GM12878 (cell line): ENCODE results near the gene DEXI. TPM values are rescaled to one million over a fixed set of nuclear protein-coding genes. Genes with fewer than 3 reads are reported as not detected.

Experiments used
- ATAC-seq: fragments of 200-7000 bp; cut with Tn5 transposase; 3 replicates; pipeline ENCODE4 v1.9.1; 2020; ENCODE audit warnings: mild to moderate bottlenecking, moderate library complexity
- BruUV-seq: library from RNA; stranded (reverse); fragments of 400-500 nt; replicated peaks from 2 replicates; lab custom pipeline; 2021; lab: Mats Ljungman, UMichigan
- CTCF ChIA-PET: fragments of 300-600 bp; sonication (Branson Sonifier 250); formaldehyde crosslinking; extraction: SDS; loops from one replicate; lab custom pipeline; 2021; ENCODE audit warnings: inconsistent platforms; lab: Yijun Ruan, JAX
- POLR2A ChIA-PET: fragments of 350-600 bp; formaldehyde crosslinking; extraction: SDS; loops from one replicate; lab custom pipeline; 2021; ENCODE audit warnings: inconsistent platforms; lab: Charles Lee
- RAD21 ChIA-PET: fragments of 300-600 bp; sonication (Branson Sonifier 250); formaldehyde crosslinking; loops from one replicate; lab custom pipeline; 2023; ENCODE audit warnings: antibody characterized with exemption; ENCODE audit not compliant: unreplicated experiment; lab: Charles Lee
- SMC1A ChIA-PET: fragments of 300-600 bp; sonication (Branson Sonifier 250); formaldehyde crosslinking; loops from one replicate; lab custom pipeline; 2023; ENCODE audit not compliant: unreplicated experiment, uncharacterized antibody; lab: Charles Lee
- DNase-seq: peaks from one replicate; pipeline ENCODE4 v3.0.0-alpha.2; 2011; ENCODE audit warnings: low read depth, low spot score
- FAIRE-seq: peaks from 3 replicates; lab custom pipeline; 2011; peaks lifted over from hg19 to GRCh38; lab: Jason Lieb, UNC
- H2AFZ ChIP-seq: 2 replicates; pipeline ENCODE4 v1.6.0; 2011; ENCODE audit warnings: low read depth, low read length, control low read depth; ENCODE audit not compliant: control insufficient read depth
- H3K27ac ChIP-seq: 2 replicates; pipeline ENCODE4 v1.5.1; 2011; ENCODE audit warnings: control low read depth; ENCODE audit not compliant: control insufficient read depth, insufficient read depth
- H3K27me3 ChIP-seq, 2 experiments: replicated peaks in 1 of 2; 2 replicates each; pipeline versions ENCODE4 v1.6.0 to v1.6.1; 2011; ENCODE audit warnings: low read length in 1 of 2; ENCODE audit not compliant: control insufficient read depth in 2 of 2, insufficient read depth in 2 of 2
- H3K36me3 ChIP-seq, 2 experiments: 2 replicates each; pipeline ENCODE4 v1.5.1; 2011; ENCODE audit warnings: low read length in 1 of 2; ENCODE audit not compliant: control insufficient read depth in 2 of 2, insufficient read depth in 2 of 2
- H3K4me1 ChIP-seq: 2 replicates; pipeline ENCODE4 v1.6.1; 2011; ENCODE audit warnings: mild to moderate bottlenecking, low read length, moderate library complexity, mixed read lengths; ENCODE audit not compliant: control insufficient read depth, insufficient read depth
- H3K4me2 ChIP-seq: 2 replicates; pipeline ENCODE4 v1.6.0; 2011; ENCODE audit warnings: control low read depth; ENCODE audit not compliant: control insufficient read depth, insufficient read depth
- H3K4me3 ChIP-seq: fragments of 200-600 bp; sonication (generic); 2 replicates; pipeline ENCODE4 v1.5.1; 2016
- H3K79me2 ChIP-seq: 2 replicates; pipeline ENCODE4 v1.6.0; 2011; ENCODE audit warnings: low read length; ENCODE audit not compliant: control insufficient read depth, insufficient read depth
- H3K9ac ChIP-seq: 2 replicates; pipeline ENCODE4 v1.8.0; 2011; ENCODE audit warnings: low read length, control low read depth, mixed read lengths; ENCODE audit not compliant: control insufficient read depth, insufficient read depth
- H3K9me3 ChIP-seq: replicated peaks from 3 replicates; pipeline ENCODE4 v1.5.1; 2011; ENCODE audit warnings: mild to moderate bottlenecking, low read length; ENCODE audit not compliant: control insufficient read depth, insufficient read depth
- H4K20me1 ChIP-seq: 2 replicates; pipeline ENCODE4 v1.6.0; 2011; ENCODE audit not compliant: control insufficient read depth, insufficient read depth
- BMI1 ChIP-seq: fragments of 450-650 bp; IDR thresholded peaks from 2 replicates; pipeline ENCODE4 v1.6.1; 2016; ENCODE audit warnings: mild to moderate bottlenecking, moderate library complexity, borderline replicate concordance
- CHD1 ChIP-seq: IDR thresholded peaks from 2 replicates; pipeline ENCODE4 v1.6.1; 2012; ENCODE audit warnings: low read depth, low read length, improper control_type of control experiment
- CHD2 ChIP-seq: IDR thresholded peaks from 2 replicates; pipeline ENCODE4 v1.6.1; 2011; ENCODE audit warnings: low read depth, low read length, improper control_type of control experiment, borderline replicate concordance
- FOS ChIP-seq: IDR thresholded peaks from 3 replicates; pipeline ENCODE4 v1.6.1; 2011; ENCODE audit warnings: borderline replicate concordance; ENCODE audit not compliant: insufficient read length; ENCODE audit errors: extremely low read depth
- FOXK2 ChIP-seq: fragments of 450-650 bp; IDR thresholded peaks from 2 replicates; pipeline ENCODE4 v1.6.1; 2017; ENCODE audit warnings: mild to moderate bottlenecking, moderate library complexity
- HSF1 ChIP-seq: fragments of 150-350 bp; IDR thresholded peaks from 2 replicates; pipeline ENCODE4 v1.6.1; 2014; ENCODE audit warnings: mild to moderate bottlenecking, low read depth, low read length
- MXI1 ChIP-seq: fragments of 150-350 bp; IDR thresholded peaks from 2 replicates; pipeline ENCODE4 v1.6.1; 2011; ENCODE audit warnings: low read depth, mild to moderate bottlenecking, inconsistent platforms, low read length, improper control_type of control experiment
- PAX5 ChIP-seq: IDR thresholded peaks from 2 replicates; pipeline ENCODE4 v1.6.1; 2011; ENCODE audit warnings: low read depth, low read length, borderline replicate concordance
- POLR2AphosphoS5 ChIP-seq: IDR thresholded peaks from 2 replicates; pipeline ENCODE4 v1.6.1; 2011; ENCODE audit warnings: mild to moderate bottlenecking, low read length, inconsistent platforms
- POU2F2 ChIP-seq: IDR thresholded peaks from 3 replicates; pipeline ENCODE4 v1.6.1; 2011; ENCODE audit warnings: low read depth, mild to moderate bottlenecking, low read length, borderline replicate concordance
- WGBS: methylation state at CpG from one replicate; pipeline ENCODE4 v1.1.6; 2016; ENCODE audit warnings: low lambda C conversion rate; ENCODE audit not compliant: insufficient replicate concordance, insufficient coverage; ENCODE audit errors: missing lambda C conversion rate; 5-methylcytosine and 5-hydroxymethylcytosine counted together
- in situ Hi-C: fragments of 300-500 bp; cut with MboI; formaldehyde crosslinking; loops from 9 replicates; pipeline ENCODE4 v1.14.3; 2018; ENCODE audit warnings: mixed read lengths
- intact Hi-C: fragments of 100-400 bp; cut with micrococcal nuclease; formaldehyde crosslinking; loops from one replicate; pipeline ENCODE4 v1.14.2; 2022; ENCODE audit not compliant: unreplicated experiment
- polyA plus RNA-seq, 11 experiments: library from polyadenylated mRNA; depleted of rRNA in 4 of 11; unstranded in 6 of 11; stranded (reverse) in 5 of 11; fragments of >200 nt; fragmentation: Nextera tagmentation in 4 of 11; fragmentation: Illumina TruSeq in 1 of 11; extraction: Ambion mirVana in 4 of 11; extraction: Trizol in 1 of 11; gene quantifications; 1 replicate in 1 of 11; 2 replicates in 10 of 11; pipeline versions ENCODE4 v1.2.1 to v1.2.3, GENCODE V29; 2011 to 2016; ENCODE audit warnings: inconsistent platforms in 2 of 11, missing spikeins in 2 of 11, low read depth in 1 of 11
- total RNA-seq, 4 experiments: library from RNA; depleted of rRNA in 3 of 4; stranded (reverse); fragments of >200 nt in 3 of 4; fragmentation: Illumina TruSeq in 1 of 4; extraction: Trizol in 1 of 4; gene quantifications; 2 replicates each; pipeline versions ENCODE4 v1.2.1 to v1.2.3, GENCODE V29; 2013 to 2021
- TF ChIP-seq, protein P1 (sequence below), 3 experiments: IDR thresholded peaks in 2 of 3; conservative IDR thresholded peaks in 1 of 3; 2 replicates each; pipeline ENCODE4 v1.5.1; 2011; ENCODE audit warnings: low read depth in 3 of 3, low read length in 3 of 3, mild to moderate bottlenecking in 3 of 3, control low read depth in 2 of 3, moderate library complexity in 2 of 3, inconsistent platforms in 1 of 3, mixed read lengths in 1 of 3; ENCODE audit not compliant: control insufficient read depth in 2 of 3, insufficient read depth in 1 of 3; ENCODE audit errors: extremely low read depth in 1 of 3
- TF ChIP-seq, protein P2 (sequence below): IDR thresholded peaks from 2 replicates; pipeline ENCODE4 v1.6.1; 2011; ENCODE audit warnings: low read depth, low read length, improper control_type of control experiment, borderline replicate concordance

DEXI gene
- total and polyA plus RNA-seq, 10 of the 15 experiments (the other 5 are each of a cell fraction or from before 2014, with no cell fraction given) = 1.4 to 26.3 (median 18.4) TPM

DNA sequence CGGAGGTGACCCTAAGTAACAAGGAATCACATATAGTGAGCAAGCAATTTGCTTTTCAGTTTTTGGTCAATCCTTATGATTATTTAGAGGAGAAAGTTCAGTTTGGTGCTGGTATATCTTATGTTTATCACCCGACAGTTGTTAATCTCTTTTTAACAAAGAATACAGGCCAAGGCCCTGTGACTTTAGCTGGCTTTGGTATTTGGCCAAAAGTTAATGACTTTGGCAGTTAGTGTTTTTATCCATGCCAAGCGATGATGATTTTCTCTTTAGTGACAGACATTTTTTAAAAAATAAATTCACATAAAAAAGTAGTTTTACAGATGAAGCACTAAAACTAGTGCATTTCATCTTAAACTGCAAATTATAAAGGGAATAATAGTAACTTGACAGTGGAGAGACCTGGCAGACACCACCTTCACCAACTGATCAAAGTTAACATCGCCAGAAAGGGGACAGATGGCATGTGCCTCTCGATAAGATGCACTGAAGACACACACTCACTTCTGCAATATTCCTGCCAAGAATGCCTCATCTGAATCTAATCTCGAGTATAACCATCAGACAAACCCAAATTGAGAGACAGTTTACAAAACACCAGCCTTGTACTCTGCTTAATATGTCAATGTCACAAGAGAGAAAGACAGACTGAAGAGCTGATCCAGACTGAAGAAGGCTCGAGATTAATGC is 6.9 kb downstream of the DEXI start:
- WGBS = 90% methylated on average over 7 of the region's 7 CpGs
- no peak for TF ChIP-seq FOS
- TF ChIP-seq BMI1 = no peak
- no peak for TF ChIP-seq HSF1
- no peak for TF ChIP-seq POLR2AphosphoS5
- no peak for TF ChIP-seq FOXK2
- no peak for TF ChIP-seq CHD1
- TF ChIP-seq POU2F2 = no peak
- TF ChIP-seq, protein P1, sequence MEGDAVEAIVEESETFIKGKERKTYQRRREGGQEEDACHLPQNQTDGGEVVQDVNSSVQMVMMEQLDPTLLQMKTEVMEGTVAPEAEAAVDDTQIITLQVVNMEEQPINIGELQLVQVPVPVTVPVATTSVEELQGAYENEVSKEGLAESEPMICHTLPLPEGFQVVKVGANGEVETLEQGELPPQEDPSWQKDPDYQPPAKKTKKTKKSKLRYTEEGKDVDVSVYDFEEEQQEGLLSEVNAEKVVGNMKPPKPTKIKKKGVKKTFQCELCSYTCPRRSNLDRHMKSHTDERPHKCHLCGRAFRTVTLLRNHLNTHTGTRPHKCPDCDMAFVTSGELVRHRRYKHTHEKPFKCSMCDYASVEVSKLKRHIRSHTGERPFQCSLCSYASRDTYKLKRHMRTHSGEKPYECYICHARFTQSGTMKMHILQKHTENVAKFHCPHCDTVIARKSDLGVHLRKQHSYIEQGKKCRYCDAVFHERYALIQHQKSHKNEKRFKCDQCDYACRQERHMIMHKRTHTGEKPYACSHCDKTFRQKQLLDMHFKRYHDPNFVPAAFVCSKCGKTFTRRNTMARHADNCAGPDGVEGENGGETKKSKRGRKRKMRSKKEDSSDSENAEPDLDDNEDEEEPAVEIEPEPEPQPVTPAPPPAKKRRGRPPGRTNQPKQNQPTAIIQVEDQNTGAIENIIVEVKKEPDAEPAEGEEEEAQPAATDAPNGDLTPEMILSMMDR (IDR thresholded peaks at IDR 0.05 in 2 of 3, conservative IDR thresholded peaks at IDR 0.05 in 1 of 3; ENCODE audit: control insufficient read depth in 2 of 3, extremely low read depth in 1 of 3, insufficient read depth in 1 of 3, low read depth in 3 of 3, low read length in 3 of 3) = no peak
- no peak for TF ChIP-seq CHD2
- TF ChIP-seq, protein P2, sequence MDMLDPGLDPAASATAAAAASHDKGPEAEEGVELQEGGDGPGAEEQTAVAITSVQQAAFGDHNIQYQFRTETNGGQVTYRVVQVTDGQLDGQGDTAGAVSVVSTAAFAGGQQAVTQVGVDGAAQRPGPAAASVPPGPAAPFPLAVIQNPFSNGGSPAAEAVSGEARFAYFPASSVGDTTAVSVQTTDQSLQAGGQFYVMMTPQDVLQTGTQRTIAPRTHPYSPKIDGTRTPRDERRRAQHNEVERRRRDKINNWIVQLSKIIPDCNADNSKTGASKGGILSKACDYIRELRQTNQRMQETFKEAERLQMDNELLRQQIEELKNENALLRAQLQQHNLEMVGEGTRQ = no peak
- no peak for TF ChIP-seq MXI1
- no peak for TF ChIP-seq PAX5
- ATAC-seq (no peak), FAIRE-seq (no peak), DNase-seq (no peak)
- H3K9ac ChIP-seq = no peak overlapping the region; the same call in 1 of the 2 replicates
- H3K79me2 ChIP-seq = peaks cover 42% of the 10 kb centered on the region
- CTCF ChIA-PET = interaction anchor here (2.6 kb wide), 1 partner anchor 195 kb away, joined by 8 read pairs; no protein-coding TSS in a partner anchor
- no peak overlapping the region for H3K4me3 ChIP-seq
- H3K4me1 ChIP-seq = peaks cover 38% of the 10 kb centered on the region
- no peak overlapping the region for H3K27ac ChIP-seq
- SMC1A ChIA-PET = interaction anchor here (0.8 to 1.5 kb wide), 4 partner anchors 10 to 58 kb away, joined by 3 to 4 read pairs (median 4); partner anchors contain the start of gene CIITA
- RAD21 ChIA-PET = interaction anchor here (7.1 kb wide), 1 partner anchor 14 kb away, joined by 50 read pairs; no protein-coding TSS in a partner anchor
- TSS peak; percentile 21 for BruUV-seq
- no peak overlapping the region for H2AFZ ChIP-seq
- POLR2A ChIA-PET = interaction anchor here (0.7 to 3.6 kb wide), 3 partner anchors 13 to 48 kb away, joined by 3 to 16 read pairs (median 3); no protein-coding TSS in a partner anchor
- no peaks in the 10 kb centered on the region for H3K27me3 ChIP-seq
- in situ Hi-C loops = no loop called here
- peaks cover 0 to 2% of the 10 kb centered on the region in 2 experiments; a peak in 2 of 4 replicates for H3K36me3 ChIP-seq
- no peaks in the 10 kb centered on the region for H3K9me3 ChIP-seq
- no peaks in the 10 kb centered on the region; the same call in none of the 2 replicates for H4K20me1 ChIP-seq
- intact Hi-C loops = loop anchor here (5.0 kb wide), 1 partner anchor 413 kb away; no protein-coding TSS in a partner anchor
- H3K4me2 ChIP-seq = no peak overlapping the region
